SIG-M5 treated with dmso at 0.1 percent for 504 hours (cell line): ENCODE measurements around the gene AGO3.
A peak's percentile ranks its signal among the peaks of the same experiment; 100 is the strongest.

Source experiments
- DNase-seq: peaks from one replicate; lab custom pipeline; 2025; ENCODE audit not compliant: unreplicated experiment; lab: John Stamatoyannopoulos, UW

The AGO3 gene

DNA sequence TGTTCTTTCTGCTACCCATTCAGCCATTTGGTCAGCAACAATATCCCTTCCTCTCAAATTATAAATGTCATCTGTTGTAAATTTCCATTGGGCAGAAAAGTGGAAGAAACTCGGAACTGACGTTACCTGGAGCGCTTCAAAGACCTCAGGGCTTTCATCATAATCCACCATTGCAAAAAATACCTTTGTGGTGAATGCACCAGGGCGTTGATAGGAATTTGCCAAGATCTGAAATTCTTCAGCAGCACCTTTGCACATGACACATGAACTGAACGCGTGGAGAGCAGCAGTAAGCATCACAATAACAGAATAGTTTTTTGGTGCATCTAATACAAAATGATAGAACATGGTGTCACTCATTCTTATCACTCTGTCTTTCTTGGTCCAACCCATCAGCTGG lies 149.9 kb downstream of the AGO3 start:
- no peak for DNase-seq

DNA sequence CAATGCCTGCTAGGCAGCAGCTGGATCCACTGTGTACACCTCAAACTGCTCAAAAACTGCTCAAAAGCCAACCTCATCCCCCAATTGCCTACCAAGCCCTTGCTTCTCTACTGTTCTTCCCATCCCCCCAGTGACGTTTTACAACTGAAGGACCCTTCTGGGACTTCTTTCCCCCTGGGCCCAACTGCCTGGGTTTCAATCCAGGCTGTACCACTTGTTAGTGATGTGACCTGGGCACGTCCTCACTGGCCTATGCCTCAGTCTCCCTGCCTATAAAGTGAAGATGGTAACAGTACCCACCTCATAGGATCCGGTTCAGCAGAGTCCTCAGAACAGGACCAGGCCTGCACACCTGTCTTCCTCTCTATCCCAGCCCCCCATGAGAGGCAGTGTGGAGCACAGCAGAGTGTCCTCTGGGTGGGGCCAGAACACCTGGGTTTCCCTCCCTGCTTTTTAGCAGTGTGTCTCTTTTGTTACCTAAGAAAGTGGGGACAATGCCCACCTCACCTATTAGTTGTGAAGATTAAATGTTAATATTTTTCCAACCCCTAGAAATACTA lies 151.1 kb downstream of the AGO3 start:
- no peak for DNase-seq

DNA sequence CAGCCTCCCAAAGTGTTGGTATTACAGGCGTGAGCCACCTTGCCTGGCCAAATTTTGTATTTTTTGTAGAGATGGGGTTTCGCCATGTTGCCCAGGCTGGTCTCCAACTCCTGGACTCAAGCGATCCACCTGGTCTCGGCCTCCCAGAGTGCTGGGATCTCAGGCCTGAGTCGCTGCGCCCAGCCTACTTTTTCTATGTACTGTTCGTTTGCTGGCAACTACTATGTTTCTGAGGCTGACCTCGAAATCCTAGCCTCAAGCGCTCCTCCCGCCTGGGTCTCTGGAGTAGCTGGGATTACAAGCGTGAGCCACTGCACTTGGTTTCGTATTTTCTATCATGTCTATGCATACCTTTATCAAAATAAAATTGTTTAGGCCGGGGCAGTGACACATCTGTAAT lies 152.3 kb downstream of the AGO3 start:
- DNase-seq = no peak

DNA sequence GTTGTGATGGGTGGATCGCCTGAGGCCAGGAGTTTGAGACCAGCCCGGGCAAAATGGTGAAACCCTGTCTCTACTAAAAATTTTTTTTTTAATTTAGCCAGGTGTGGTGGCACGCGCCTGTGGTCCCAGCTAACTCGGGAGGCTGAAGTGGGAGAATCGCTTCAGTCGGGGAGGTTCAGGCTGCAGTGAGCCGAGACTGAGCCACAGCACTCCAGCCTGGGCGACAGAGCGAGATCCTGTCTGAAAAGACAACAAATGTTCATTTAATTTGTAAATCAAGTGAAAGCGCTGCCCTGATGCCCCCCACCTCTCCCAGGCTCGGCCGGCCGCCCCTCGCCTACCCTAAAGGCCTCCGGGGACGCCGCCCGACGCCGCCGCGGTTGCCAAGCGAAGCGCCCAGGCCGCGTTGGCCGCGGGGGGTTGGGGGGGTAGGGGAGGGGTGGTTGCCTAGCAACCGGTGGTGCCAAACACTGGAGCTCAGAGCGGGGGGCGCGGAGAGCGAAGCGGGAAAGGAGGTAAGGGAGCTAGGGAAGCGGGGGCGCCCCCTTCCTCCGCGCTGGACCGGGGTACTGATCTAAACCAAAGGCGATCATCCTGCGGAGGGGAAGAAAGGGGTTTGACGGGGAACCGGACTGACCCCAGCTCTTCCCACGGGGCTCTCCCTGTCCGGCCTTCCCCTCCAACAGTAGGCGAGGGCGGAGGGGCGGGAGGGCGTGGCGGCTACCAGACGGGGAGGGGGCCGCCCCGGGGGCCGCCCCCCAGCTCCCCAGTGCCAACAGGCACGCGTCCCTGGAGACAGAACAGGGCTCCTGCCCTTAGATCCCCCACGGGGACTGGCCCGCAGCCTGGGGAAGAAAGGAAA lies 153.0 kb downstream of the AGO3 start, which contains the start of gene TEKT2:
Gene TEKT2 (plus strand): TSS at position 460 of the 862 bp plus-strand sequence. CDS start 828 bp downstream, outside the sequence.
- no peak for DNase-seq

DNA sequence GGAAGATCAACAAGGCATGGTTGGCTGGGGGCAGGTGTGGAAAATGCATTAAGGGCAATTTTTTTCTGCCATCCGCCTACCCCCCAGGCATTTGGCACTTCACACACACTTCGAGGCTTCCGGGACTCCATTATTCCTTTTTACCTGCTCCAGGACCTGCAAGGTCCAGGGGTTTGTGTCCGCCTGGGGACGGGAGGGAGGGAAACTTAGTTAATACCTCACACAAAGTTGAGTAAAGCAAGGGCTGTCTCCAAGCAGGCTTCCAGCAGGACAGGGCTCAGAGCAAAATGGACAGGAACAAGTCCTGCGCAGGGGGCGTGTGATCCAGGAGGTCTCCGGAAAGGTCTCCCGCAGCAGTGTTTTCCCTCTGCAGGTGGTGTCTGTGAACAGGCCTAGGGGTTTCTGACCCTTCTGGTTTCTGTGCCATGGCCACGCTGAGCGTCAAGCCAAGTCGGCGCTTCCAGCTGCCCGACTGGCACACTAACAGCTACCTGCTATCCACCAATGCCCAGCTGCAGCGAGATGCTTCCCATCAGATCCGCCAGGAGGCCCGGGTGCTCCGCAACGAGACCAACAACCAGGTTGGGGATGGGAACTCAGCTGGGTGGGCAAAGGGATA lies 153.7 kb downstream of the AGO3 start:
- no peak for DNase-seq

DNA sequence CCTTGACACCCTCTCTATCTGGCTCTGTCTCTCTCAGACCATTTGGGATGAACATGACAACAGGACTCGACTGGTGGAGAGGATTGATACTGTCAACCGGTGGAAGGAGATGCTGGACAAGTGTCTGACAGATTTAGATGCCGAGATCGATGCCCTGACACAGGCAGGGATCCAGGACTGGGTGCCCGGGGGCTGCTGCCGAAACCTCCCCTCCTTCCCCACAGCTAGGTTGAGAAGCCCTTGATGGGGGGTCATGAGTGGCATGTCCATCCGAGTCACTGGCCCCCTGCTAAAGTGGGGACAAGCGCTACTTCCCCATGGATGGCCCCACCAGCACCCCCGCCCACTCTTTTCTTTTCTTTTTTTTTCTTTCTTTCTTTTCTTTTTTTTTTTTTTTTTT lies 154.2 kb downstream of the AGO3 start:
- DNase-seq = no peak

DNA sequence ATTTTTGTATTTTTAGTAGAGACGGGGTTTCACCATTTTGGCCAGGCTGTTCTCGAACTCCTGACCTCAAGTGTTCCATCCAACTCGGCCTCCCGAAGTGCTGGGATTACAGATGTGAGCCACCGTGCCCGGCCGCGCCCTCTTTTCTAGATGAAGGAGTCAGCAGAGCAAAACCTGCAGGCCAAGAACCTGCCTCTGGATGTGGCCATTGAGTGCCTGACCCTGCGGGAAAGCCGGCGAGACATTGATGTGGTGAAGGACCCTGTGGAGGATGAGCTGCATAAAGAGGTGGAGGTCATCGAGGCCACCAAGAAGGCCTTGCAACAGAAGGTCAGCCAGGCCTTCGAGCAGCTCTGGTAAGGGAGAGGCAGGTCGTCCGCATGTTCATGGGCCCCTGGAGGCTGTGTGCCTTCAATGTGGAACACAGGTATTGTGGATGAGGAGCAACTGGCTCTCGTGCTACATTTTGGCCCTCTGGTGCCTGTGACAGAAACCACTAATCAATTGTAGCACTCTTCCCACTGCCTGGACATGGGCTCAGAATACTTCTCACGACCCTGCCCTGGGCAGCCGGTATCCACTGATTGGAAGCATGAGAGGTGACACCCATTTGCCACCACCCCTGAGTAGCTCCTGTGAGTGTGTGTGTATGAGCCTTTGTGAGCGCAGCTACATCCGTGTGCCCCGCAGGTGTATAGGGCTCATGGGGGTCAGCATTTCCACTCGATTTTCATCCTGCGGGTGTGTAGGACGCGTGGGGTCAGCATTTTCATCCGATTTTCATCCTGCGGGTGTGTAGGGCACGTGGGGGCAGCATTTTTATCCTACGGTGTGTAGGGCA lies 155.0 kb downstream of the AGO3 start:
- DNase-seq = no peak

DNA sequence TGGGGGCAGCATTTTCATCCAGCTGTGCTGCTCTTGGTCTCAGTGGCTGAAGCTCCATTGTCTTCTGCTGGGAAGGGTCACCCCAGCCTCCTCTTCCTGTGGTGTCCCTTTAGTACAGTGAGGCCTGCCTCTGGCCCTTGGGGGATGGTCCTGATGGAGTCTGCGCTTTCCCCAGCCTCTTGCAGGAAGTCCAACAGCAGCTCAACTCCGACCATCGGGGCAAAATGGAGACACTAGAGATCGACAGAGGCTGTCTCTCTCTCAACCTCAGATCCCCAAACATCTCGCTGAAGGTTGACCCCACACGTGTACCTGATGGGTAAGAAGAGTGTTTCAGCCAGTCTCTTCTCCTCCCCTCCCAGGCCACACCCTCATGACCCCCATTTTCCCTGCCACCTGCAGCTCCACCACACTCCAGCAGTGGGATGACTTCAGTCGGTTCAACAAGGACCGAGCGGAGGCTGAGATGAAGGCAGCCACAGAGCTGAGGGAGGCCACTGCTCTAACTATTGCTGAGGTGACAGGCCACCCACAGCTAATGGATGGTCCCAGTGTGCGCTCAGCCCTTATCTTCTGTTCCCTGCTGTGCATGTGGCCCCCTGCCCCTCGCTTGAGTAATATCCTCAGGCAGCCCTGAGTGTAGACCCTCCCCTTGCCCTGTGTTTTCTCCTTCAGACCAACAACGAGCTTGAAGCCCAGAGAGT lies 155.8 kb downstream of the AGO3 start:
- no peak for DNase-seq

DNA sequence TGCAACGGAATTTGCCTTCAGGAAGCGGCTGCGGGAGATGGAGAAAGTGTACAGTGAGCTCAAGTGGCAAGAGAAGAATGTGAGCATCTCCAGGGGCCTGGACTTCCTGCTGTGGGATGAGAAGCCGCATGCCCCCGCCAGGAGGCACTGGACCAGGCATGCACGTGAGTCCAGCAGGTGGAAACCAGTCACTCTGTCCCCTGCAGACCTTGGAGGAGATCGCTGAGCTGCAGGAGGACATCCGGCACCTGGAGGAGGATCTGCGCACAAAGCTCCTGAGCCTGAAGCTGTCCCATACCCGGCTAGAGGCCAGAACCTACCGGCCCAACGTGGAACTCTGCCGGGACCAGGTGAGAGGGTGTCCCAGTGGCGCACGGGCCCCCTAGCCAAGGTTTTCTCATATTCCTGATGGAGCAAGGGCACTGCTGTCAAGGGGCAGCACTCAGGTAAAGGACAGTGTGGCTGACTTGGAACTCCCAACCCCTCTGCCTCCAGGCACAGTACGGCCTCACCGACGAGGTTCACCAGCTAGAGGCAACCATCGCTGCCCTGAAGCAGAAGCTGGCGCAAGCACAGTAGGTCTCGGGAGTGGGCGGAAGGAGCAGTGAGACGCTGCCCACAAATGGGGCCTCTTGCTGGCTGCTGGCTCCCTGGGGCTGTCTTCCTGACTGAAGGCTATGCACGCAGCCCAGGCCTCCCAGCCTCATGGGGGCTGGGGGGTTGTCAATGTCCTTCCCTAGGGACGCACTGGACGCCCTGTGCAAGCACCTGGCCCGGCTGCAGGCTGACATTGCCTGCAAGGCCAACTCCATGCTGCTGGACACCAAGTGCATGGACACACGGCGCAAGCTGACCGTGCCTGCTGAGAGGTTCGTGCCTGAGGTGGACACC lies 156.6 kb downstream of the AGO3 start:
- DNase-seq = no peak

DNA sequence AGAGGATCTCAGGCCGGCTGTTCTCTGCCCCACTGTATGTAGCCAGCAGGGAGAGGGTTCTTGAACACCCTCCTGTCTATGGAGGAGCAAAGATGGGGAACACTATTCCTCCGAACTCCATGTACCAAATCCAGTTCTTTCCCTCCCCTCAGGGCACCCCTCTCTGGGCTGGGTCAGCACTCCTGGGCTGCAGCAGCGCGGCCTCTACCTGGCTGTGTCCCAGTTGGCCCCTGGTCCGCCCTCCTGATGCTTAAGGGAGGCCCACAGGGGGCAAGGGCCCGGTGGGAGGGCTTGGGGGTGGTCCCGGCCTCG lies 157.3 kb downstream of the AGO3 start:
- DNase-seq = no peak

DNA sequence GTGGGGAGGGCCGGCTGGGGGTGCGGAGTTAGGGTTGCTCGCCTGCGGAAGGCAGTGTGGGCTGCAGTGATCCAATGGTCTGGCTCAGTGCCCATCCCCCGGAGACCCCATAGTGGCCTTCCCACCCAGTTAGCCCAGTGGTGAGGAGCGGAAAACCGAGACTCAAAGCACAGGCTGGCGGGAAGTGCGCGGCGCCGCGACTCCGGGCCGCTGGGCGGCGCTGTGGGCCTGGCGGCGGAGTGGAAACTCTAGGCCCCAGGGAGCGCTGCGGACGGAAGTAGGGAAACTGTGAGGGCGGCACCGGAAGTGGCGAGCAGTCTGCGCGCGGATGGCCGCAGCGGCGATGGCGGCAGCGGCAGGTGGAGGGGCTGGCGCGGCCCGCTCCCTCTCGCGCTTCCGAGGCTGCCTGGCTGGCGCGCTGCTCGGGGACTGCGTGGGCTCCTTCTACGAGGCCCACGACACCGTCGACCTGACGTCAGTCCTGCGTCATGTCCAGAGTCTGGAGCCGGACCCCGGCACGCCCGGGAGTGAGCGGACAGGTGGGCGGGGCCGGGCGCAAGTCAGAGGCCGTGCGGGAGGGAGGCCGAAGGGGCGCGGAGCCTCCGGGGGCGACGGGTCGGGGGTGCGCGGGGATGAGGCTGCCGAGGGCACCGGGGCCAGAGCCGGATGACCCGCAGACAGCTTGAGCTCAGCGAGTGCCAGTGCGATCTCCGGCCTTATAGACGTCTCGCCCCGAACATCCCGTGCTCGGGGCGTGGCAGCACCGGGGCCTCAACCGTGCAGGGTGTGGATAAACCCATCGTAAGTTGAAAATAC lies 157.9 kb downstream of the AGO3 start, which contains the start of gene ADPRS:
Gene ADPRS (plus strand): TSS at position 316 of the 816 bp plus-strand sequence. CDS start 13 bp downstream, at position 329.
- DNase-seq = peak; percentile 91

DNA sequence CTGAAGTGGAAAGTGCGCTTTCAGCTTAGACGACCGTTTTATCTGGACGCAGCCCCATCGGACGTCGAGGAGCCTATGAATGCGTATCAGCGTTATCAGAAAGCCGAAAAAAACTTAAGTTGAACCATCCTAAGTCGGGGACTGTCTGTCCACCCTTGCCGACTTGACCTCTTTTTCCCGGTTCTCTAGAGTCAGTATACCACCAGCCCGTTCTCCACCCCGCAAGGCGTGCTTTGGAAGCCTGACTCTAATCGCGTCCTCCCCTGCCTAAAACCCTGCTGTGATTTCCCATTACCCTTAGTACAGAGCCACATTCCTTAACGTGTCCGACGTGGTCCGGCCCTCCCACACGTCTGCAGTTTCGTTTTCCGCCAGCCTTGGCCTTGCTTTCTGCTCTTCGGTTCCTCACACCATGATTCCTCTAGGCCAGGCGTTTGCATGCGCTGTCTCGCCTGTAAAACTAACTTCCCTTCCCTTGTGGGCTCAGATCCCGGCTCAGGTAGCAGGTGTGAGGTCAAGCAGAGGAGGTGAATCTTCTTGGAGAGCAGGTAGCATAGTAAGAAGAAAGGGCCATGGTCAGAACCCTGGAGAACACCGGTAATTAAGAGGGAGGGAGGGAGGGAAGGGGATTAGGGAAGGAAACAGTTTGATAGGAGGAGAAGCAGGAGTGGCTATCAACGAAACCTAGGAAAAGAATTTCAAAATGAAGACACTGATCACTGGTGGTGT lies 158.7 kb downstream of the AGO3 start:
- DNase-seq = peak; percentile 43

DNA sequence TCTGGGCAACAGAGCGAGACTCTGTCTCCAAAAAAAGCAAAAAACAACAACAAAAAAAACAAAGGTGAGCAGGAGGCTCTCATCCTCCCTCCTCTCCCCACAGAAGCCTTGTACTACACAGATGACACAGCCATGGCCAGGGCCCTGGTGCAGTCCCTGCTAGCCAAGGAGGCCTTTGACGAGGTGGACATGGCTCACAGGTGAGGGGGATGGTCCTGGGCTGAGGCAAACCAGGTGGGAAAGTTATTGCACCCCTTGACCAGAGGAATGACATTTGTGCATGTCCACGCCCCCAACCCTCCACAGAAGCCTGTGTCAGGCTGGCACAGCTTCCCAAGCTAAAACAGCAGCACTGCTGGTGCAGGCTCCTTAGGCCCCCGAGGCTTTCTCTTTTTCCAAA lies 160.2 kb downstream of the AGO3 start:
- DNase-seq = no peak

DNA sequence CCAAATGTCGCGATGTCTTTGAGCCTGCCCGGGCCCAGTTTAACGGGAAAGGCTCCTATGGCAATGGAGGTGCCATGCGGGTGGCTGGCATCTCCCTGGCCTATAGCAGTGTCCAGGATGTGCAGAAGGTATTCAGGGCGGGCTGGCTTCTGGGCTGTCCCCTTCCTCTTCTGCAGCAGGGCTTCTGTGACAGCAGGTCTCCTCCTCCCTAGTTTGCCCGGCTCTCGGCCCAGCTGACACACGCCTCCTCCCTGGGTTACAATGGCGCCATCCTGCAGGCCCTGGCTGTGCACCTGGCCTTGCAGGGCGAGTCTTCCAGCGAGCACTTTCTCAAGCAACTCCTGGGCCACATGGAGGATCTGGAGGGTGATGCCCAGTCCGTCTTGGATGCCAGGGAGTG lies 160.8 kb downstream of the AGO3 start:
- DNase-seq = no peak

DNA sequence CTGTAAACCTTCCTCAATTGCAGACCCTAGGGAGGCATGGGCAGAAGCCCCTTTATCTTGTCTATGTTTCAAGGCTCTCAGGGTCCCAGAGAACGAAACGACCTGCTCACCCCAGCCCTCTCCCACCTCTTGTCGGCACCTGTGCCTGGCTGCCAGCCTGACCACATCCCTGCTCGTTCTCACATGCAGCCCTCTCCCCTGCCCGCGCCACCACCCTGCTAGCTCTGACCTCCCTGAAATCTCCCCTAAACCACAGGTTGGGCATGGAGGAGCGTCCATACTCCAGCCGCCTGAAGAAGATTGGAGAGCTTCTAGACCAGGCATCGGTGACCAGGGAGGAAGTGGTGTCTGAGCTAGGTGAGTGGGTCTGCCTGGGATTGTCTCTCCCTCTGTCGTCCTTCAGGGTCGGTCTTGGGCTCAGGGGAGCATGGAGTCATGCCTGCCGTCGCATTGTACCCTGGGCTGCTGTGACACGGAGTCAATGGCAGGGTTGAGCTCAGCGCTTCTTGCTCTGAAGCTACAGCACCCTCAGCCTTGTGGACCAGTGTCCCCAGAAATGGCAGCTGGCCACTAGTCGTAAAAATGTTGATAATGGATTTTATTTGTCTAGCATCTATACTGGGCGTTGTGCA lies 161.4 kb downstream of the AGO3 start:
- DNase-seq = no peak

DNA sequence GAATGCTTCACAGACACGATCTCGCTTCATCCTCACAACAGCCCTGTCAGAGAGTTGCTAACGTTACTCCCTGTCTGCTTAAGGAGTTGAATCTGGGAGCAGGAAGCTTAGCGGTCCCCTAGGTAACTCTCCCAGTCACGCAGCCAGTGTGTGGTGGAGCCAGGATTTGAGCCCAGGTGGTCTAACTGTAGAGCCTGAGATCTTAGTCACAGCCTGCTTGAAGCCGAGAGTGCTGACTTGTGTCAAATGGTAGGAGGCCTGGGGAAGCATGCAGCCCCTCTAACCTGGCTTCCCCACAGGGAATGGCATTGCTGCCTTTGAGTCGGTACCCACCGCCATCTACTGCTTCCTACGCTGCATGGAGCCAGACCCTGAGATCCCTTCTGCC lies 161.9 kb downstream of the AGO3 start:
- no peak for DNase-seq

DNA sequence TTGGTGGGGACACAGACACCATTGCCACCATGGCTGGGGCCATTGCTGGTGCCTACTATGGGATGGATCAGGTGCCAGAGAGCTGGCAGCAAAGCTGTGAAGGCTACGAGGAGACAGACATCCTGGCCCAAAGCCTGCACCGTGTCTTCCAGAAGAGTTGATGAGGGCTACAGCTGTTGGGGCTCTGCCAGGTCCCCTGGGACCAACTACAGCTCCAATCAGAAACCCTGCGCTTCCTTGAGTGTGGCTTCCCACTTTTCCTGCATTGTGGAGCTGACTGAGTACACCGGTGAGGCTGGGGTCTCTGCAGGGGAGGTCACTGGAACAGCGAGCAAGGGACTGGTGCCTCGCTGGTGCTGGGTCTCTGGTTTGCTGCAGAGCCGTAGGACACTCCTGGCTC lies 162.3 kb downstream of the AGO3 start:
- no peak for DNase-seq

DNA sequence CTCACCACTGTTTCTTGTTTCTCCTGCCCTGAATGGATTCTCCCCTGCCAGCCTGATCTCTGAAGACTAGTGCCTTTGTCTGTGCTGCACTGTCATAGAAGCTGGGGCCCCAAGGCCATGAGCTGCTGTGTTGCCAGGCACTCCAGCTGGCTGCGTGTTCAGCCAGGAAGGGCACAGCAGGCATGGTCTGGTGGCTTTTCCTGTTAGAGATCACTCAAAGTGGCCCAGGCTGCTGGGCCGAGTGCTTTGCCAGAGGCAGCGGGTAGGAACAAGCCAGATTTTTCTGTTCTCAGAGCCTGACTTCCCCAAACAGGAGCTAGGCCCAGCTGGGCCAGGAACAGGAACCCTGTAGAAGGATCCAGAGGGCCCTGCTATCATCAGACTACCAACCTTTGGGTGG lies 163.0 kb downstream of the AGO3 start:
- no peak for DNase-seq
